Measurements from ENCODE around the gene NLK. TPM values are rescaled to one million over a fixed set of nuclear protein-coding genes. Genes with fewer than 3 reads are reported as not detected.

NLK gene
- 10 to 100 TPM in 3 of 6 experiments, 1 to 10 TPM in 3; 8.8 to 10.6 (median 9.9) TPM for total RNA-seq
- long read RNA-seq, result 0 reads

- H3K27ac ChIP-seq, result peak within 1 kb of the TSS; percentile 46 to 89 (median 76)
- no peaks in the 10 kb centered on the region for H3K9me3 ChIP-seq
- H3K4me3 ChIP-seq, result peak within 1 kb of the TSS; percentile 81 to 95 (median 92)
- DNase-seq (no peak), ATAC-seq (no peak)
- intact Hi-C loops (cut with DNase I), result no loop called here
- TF ChIP-seq POLR2A (IDR thresholded peaks at IDR 0.05) (no peak), CTCF (IDR thresholded peaks at IDR 0.05) (no peak)
- WGBS (ENCODE audit: insufficient coverage, low coverage, low lambda C conversion rate, missing lambda C conversion rate), result 80% methylated on average over 1 of the region's 1 CpG
- H3K4me1 ChIP-seq, result peaks cover 0 to 31% (median 8%) of the 10 kb centered on the region in 4 donors
- H3K36me3 ChIP-seq, result no peaks in the 10 kb centered on the region
- H3K27me3 ChIP-seq, result no peaks in the 10 kb centered on the region
Observed at GRCh38 chr17:28042657-28042720, at the start of gene NLK. NLK (plus strand) TSS chr17:28042677; CDS start chr17:28042874, 197 bp downstream.

- WGBS (ENCODE audit: insufficient coverage, low coverage, low lambda C conversion rate, missing lambda C conversion rate), result 79% methylated on average over 3 of the region's 3 CpGs
- H3K4me3 ChIP-seq, result no peak overlapping the region
- TF ChIP-seq CTCF (IDR thresholded peaks at IDR 0.05) (no peak), POLR2A (IDR thresholded peaks at IDR 0.05) (no peak)
- no peak for DNase-seq
- H3K9me3 ChIP-seq, result no peaks in the 10 kb centered on the region
- no peaks in the 10 kb centered on the region for H3K4me1 ChIP-seq
- no peak for ATAC-seq
- H3K27ac ChIP-seq, result no peak overlapping the region
- no peaks in the 10 kb centered on the region for H3K27me3 ChIP-seq
- intact Hi-C loops (cut with DNase I), result no loop called here
- H3K36me3 ChIP-seq, result no peaks in the 10 kb centered on the region
Observed at GRCh38 chr17:27993161-27993695, 49.2 kb upstream of the NLK start.

- Histone ChIP-seq H3K4me3 (no peak overlapping the region), H3K9me3 (no peaks in the 10 kb centered on the region), H3K4me1 (no peaks in the 10 kb centered on the region), H3K27me3 (no peaks in the 10 kb centered on the region), H3K27ac (no peak overlapping the region), H3K36me3 (no peaks in the 10 kb centered on the region)
- intact Hi-C loops (cut with DNase I), result no loop called here
- WGBS (ENCODE audit: insufficient coverage, low coverage, low lambda C conversion rate, missing lambda C conversion rate), result 65% methylated on average over 7 of the region's 7 CpGs
- TF ChIP-seq POLR2A (IDR thresholded peaks at IDR 0.05), result no peak
- no peak for TF ChIP-seq CTCF (IDR thresholded peaks at IDR 0.05)
- ATAC-seq (no peak), DNase-seq (no peak)
Observed at GRCh38 chr17:27993723-27994310, 48.7 kb upstream of the NLK start.

GRCh38 chr17:27994586-27994985, 47.9 kb upstream of the NLK start:
- Histone ChIP-seq H3K9me3 (no peaks in the 10 kb centered on the region), H3K36me3 (no peaks in the 10 kb centered on the region), H3K4me3 (no peak overlapping the region), H3K4me1 (no peaks in the 10 kb centered on the region), H3K27ac (no peak overlapping the region), H3K27me3 (no peaks in the 10 kb centered on the region)
- DNase-seq (no peak), ATAC-seq (no peak)
- TF ChIP-seq POLR2A (IDR thresholded peaks at IDR 0.05) (no peak), CTCF (IDR thresholded peaks at IDR 0.05) (no peak)
- WGBS (ENCODE audit: insufficient coverage, low coverage, low lambda C conversion rate, missing lambda C conversion rate), result 14% methylated on average over 1 of the region's 1 CpG
- intact Hi-C loops (cut with DNase I), result no loop called here

- no peak for ATAC-seq
- Histone ChIP-seq H3K4me1 (no peaks in the 10 kb centered on the region), H3K27ac (no peak overlapping the region), H3K9me3 (no peaks in the 10 kb centered on the region), H3K36me3 (no peaks in the 10 kb centered on the region), H3K27me3 (no peaks in the 10 kb centered on the region), H3K4me3 (no peak overlapping the region)
- no peak for DNase-seq
- TF ChIP-seq POLR2A (IDR thresholded peaks at IDR 0.05), result no peak
- 30% methylated on average over 1 of the region's 1 CpG for WGBS (ENCODE audit: insufficient coverage, low coverage, low lambda C conversion rate, missing lambda C conversion rate)
- intact Hi-C loops (cut with DNase I), result no loop called here
Observed at GRCh38 chr17:27995554-27995953, 46.9 kb upstream of the NLK start.
